A673 (cell line): Measurements from ENCODE around the gene PRKCH.

ENCODE experiments used
- CTCF ChIP-seq: fragments of 300-800, 200-600 bp; sonication (generic); conservative IDR thresholded peaks from 2 replicates; pipeline ENCODE4 v1.5.1; 2017; ENCODE audit warnings: low read depth, mild to moderate bottlenecking, antibody characterized with exemption, low read length, moderate library complexity, mixed read lengths
- EZH2 ChIP-seq: fragments of 200-600 bp; sonication (generic); IDR thresholded peaks from 2 replicates; pipeline ENCODE4 v1.6.1; 2017; ENCODE audit warnings: borderline replicate concordance, low read depth, mild to moderate bottlenecking, mixed read lengths, antibody characterized with exemption, low read length; ENCODE audit not compliant: poor library complexity, severe bottlenecking

- TF ChIP-seq CTCF: no peak
- no peak for TF ChIP-seq EZH2
Measured at GRCh38 chr14:61280092-61280525, 41.3 kb upstream of the PRKCH start.
